HL-60 (cell line): ENCODE results near the gene NRXN2.

Experiments used
- GABPA ChIP-seq: IDR thresholded peaks from 2 replicates; pipeline ENCODE4 v1.6.1; 2012; ENCODE audit warnings: low read depth
- POLR2AphosphoS5 ChIP-seq: IDR thresholded peaks from 2 replicates; pipeline ENCODE4 v1.6.1; 2012; ENCODE audit warnings: low read depth
- SPI1 ChIP-seq: IDR thresholded peaks from 2 replicates; pipeline ENCODE4 v1.6.1; 2012; ENCODE audit warnings: low read depth, mild to moderate bottlenecking, borderline replicate concordance
- TF ChIP-seq, protein P1 (sequence below): IDR thresholded peaks from one replicate; pipeline ENCODE4 v1.5.1; 2011; ENCODE audit warnings: low read length, control low read depth, inconsistent platforms; ENCODE audit not compliant: insufficient read depth
- TF ChIP-seq, protein P2 (sequence below): IDR thresholded peaks from 2 replicates; pipeline ENCODE4 v1.6.1; 2012; ENCODE audit warnings: low read depth; ENCODE audit not compliant: insufficient replicate concordance

DNA sequence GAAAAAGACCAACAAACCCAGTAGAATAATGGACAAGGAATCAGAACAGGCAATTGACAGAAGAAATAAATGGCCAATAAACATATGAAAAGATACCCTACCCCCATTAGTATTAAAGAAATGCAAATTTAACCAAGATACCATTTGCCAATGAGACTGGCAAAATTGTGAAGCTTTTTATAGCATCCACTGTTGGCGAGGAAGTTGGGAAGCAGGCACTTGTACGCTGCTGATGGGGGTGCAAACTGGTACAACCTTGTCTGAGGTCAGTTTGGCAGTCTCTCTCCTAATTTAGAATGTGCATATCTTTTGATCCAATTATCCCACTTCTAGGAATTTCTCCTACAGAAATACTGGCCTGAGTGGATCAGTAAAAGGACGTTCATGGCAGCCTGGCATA, 8.6 kb upstream of the NRXN2 start:
- TF ChIP-seq, protein P1, sequence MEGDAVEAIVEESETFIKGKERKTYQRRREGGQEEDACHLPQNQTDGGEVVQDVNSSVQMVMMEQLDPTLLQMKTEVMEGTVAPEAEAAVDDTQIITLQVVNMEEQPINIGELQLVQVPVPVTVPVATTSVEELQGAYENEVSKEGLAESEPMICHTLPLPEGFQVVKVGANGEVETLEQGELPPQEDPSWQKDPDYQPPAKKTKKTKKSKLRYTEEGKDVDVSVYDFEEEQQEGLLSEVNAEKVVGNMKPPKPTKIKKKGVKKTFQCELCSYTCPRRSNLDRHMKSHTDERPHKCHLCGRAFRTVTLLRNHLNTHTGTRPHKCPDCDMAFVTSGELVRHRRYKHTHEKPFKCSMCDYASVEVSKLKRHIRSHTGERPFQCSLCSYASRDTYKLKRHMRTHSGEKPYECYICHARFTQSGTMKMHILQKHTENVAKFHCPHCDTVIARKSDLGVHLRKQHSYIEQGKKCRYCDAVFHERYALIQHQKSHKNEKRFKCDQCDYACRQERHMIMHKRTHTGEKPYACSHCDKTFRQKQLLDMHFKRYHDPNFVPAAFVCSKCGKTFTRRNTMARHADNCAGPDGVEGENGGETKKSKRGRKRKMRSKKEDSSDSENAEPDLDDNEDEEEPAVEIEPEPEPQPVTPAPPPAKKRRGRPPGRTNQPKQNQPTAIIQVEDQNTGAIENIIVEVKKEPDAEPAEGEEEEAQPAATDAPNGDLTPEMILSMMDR, result no peak
- TF ChIP-seq, protein P2, sequence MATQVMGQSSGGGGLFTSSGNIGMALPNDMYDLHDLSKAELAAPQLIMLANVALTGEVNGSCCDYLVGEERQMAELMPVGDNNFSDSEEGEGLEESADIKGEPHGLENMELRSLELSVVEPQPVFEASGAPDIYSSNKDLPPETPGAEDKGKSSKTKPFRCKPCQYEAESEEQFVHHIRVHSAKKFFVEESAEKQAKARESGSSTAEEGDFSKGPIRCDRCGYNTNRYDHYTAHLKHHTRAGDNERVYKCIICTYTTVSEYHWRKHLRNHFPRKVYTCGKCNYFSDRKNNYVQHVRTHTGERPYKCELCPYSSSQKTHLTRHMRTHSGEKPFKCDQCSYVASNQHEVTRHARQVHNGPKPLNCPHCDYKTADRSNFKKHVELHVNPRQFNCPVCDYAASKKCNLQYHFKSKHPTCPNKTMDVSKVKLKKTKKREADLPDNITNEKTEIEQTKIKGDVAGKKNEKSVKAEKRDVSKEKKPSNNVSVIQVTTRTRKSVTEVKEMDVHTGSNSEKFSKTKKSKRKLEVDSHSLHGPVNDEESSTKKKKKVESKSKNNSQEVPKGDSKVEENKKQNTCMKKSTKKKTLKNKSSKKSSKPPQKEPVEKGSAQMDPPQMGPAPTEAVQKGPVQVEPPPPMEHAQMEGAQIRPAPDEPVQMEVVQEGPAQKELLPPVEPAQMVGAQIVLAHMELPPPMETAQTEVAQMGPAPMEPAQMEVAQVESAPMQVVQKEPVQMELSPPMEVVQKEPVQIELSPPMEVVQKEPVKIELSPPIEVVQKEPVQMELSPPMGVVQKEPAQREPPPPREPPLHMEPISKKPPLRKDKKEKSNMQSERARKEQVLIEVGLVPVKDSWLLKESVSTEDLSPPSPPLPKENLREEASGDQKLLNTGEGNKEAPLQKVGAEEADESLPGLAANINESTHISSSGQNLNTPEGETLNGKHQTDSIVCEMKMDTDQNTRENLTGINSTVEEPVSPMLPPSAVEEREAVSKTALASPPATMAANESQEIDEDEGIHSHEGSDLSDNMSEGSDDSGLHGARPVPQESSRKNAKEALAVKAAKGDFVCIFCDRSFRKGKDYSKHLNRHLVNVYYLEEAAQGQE, result no peak
- TF ChIP-seq SPI1, result no peak
- TF ChIP-seq POLR2AphosphoS5, result no peak
- no peak for TF ChIP-seq GABPA
